Fibroblast of skin of abdomen (primary cell): ENCODE data around the gene SESN3.
A peak's percentile ranks its signal among the peaks of the same experiment; 100 is the strongest.
"Not testable (repeated sequence)": the region's sequence is repeated elsewhere in the genome, so short reads cannot be mapped to it uniquely, and the experiment has no call there.

Source experiments
- DNase-seq: peaks from one replicate; pipeline ENCODE4 v3.0.0-alpha.2; 2013

SESN3 gene

DNA sequence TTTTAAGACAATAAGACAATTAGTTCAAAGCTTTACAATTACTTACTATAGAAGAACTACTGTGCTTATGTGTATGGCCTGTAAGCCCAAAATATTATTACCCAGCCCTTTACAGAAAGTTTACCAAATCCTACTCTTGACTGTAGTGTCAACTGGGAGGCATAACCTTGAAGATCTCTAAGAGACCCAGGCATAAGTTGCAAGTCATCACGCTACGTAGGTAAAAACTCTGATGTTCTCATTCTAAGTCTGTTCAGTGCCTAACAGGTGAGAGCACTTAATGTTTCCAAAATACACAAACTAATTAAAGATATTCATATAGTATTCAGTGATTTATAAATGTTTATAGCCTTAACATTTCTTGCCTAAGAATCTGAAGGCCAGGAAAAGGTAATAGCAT lies 12.9 kb downstream of the SESN3 start:
- no peak for DNase-seq

DNA sequence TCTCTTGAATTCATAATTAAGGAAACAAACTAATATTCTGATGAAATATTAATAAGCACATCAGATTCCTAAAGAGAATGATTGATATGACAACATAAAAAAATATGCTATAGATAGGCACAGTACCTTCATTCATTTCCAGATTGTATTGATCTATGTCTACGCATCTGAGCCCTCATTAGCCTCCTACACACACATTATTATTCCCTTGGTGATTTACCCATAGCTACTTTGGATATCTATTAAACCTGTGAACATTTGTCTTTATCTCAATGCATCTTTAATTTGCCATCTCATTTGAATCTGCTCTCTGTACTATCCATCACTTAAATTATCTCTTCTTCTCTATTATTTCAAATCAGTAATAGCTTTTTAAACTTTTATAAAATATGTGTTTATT lies 18.4 kb downstream of the SESN3 start:
- DNase-seq = no peak

DNA sequence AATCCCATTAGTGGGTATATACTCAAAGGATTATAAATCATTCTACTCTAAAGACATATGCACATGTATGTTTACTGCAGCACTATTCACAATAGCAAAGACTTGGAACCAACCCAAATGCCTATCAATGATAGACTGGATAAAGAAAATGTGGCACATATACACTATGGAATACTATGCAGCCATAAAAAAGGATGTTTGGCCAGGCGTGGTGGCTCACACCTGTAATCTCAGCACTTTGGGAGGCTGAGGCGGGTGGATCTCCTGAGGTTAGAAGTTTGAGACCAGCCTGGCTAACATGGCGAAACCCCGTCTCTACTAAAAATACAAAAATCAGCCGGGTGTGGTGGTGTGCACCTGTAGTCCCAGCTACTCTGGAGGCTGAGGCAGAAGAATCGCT lies 21.5 kb downstream of the SESN3 start:
- not testable (repeated sequence) for DNase-seq

DNA sequence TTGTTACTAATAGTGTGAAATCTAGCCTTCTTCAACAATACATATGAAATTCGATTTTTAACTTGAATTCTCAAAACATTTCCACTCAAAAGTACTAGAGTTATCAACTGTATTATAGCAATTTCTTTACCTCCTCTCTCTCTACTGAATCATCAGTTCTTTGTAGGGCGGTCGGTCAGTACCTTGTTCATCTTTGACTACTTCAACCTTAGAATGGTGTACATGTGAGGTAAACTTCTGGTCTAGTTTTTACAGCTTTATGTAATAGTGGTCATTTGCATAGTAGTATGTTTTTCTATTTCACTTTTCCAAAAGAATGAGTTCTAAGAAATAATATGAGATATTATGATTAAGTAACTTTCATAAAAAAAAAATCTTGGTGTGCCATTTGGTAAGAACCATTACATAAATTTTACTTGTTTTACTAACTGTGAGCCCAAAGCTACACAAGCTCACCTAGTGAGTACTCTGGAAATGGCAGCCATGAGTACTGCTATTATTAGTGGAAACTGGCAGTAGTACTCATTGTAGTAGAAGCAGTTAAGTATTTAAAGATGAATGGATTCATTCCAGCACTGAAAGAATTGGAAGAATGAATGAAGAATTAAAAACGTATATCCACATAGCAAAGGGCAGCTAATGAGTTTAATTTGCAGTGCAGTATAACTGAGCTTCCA lies 30.1 kb downstream of the SESN3 start:
- DNase-seq = peak; percentile 1

DNA sequence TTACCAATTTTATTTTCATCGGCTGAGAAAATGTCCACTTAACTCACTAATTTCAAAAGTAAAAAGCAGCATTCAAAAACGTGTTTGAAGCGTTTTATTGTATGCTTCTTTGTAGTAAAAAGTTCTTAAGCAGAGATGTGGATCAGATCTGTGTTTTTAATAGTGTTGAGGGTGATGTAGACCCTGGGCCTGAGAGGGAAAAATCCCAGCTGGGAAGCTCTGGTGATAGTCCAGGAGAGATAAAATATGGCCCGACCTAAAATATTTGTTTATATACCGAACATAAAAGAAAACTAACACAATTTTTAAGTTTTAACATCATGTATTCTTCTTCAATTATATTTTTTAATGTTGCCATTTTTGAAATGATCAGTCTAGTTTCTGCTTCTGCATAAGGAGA lies 35.2 kb downstream of the SESN3 start:
- DNase-seq = no peak

DNA sequence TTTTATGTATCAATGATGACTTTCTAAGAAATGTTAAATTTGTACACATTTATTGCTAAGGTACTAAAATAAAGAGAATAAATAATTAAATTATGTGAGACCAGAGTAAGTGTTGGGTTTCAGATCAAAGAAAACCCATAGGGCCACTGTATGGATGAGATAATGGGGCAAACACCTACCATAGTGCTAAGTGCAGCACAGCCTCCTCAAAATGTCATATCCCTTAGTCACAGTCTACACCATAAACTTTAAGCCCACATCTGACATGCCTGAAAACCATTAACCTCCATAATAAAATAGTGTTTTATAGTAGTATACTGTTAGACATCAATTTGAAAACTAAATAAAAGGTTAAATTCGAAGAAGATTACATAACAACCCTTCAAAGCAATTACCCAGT lies 37.5 kb downstream of the SESN3 start:
- DNase-seq = no peak

DNA sequence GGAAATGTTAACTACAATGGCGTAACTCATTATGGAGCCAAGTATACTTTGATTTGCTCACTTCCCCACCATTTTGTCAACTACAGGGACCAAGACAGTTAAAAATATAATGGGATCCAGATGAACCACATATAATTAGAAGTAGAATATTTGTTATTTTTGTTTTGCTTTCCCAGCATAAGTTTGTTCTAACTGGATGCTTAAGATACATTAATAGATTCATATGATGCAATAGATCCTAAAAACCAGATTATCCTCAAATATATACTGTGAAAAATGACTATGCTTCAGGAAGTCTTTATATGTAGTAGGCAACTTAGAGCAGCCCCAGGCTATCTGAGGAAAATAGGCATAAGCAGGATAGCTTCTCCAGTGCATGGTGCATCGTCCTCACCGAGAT lies 38.3 kb downstream of the SESN3 start:
- no peak for DNase-seq

DNA sequence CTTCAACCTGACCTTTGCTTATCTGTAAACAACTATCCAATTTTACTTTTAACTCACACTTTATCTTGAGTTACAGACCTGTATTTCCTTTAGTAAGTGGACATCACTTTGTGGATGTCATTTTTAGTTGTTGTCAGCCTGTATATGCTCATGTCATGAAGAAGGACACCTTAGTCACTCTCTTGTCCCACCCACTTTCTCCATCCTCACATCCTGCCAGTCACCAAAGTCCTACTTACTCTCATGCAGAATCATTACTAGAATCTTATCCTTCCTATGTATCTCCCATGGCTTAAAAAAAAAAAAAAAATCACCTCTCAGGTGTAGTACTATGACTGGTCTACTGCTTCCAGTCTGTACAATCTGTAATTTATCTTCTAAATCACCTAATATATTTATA lies 43.3 kb downstream of the SESN3 start:
- DNase-seq = no peak

DNA sequence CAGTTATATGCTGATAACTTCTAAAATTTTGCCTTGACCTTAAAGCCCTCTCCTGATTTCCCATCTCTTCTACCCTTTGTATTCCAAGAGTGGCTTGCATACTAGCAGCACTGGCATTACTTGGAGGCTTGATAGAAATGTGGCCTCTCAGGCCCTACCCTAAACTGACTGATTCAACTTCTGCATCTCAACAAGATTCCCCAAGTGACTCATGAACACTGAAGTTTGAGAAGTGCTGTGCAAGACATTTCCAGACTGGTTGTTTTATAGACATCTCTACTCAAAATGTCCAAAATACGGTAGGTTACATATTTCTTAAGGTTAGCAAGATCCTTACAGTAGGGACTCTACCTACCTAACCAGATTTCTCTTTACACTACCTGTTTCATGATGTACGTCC lies 48.6 kb downstream of the SESN3 start:
- DNase-seq = no peak

DNA sequence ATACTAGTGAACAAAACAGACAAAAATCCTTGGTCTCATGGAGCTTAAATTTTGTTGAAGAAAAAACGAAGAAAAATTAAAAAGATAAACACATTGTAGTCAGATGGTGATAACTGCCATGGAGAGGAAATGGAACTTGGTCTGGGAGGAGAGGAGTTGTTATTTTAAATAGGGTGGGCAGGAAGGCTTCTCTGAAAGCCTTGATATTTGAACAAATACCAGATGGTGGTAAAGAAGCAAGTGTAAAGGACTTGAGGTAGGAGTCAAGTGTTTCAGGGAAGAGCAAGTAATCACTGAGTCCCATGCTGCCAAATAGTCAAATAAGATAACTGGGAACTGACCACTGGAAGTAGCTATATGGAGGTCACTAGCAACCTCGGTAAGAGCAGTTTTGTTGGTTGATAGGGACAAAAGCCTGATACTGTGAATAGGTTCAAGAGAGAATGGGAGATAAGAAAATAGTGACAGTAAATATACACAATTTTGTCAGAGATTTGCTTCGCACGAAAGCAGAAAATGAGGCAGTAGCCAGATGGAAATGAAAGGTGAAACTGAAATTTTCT lies 55.1 kb downstream of the SESN3 start:
- no peak for DNase-seq

DNA sequence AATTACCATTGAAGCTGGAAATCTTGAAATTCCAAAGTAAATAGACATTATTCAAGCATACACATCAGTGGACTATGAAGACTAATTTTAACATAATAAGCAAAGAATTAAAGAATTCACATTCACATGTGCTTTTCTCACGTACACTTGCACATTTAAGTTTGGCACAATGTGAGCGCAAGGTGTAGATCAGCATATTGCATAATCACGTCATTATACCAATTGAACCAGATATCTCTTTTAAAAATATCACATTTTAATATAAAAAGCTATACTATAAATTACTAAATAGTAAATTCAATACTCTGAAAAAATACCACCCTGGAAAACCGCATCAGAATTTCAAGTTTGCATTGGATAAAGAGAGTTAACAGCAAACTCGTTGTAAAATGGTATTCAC lies 60.7 kb downstream of the SESN3 start:
- no peak for DNase-seq

DNA sequence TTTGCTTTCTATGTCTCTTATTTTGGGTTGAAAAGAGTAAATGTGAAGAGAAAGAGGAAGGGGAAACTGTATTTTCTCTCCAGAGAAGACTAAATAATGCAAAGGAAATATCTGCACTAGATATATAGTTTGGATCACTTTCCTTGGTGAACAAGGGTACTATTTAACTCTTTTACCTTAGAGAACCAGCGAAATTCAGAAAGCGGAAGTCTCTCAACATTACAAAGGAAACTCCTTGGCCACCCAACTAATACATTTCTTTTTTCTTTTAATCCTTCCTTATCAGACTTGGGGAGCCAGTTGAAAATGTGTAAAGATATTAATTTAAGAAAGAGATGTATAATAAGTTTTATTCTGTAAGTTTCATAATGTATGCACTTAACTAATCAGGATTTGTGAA lies 64.2 kb downstream of the SESN3 start:
- no peak for DNase-seq

DNA sequence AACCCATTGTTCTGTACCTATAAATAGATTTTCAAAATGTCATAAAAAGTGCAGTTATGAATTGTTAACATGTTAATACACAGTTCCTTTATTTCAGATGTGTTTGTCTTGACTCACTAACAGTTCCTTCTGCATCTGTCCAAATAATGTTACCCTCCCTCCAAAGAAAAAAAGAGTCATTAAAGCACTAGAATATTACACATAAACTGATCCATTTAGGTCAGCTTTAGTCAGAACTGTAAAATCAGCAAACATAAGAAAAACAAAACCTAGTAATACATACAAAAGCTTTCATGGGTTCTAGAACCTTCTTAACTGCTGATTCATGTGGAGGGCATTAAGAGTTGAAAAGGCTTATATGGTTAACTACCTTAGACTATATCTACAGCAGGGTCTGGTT lies 65.4 kb downstream of the SESN3 start:
- DNase-seq = no peak

DNA sequence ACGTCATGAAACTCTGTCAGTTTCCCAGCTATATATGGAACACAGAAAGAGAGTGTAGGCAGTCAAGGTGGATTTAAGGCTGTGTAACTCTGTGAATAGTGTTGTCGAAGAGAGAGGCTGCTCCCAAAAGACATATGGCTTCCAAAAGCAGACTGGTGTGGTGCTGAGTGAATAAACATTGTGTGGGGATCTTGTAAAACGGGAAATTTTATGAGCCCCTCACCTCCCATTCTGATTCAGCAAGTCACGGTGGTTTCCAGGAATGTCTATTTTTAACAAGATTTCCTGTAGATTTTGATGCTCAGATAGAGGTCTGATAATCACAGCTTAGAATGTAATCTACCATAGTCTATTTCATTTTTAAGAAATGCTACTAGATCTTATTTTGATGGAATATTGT lies 67.9 kb downstream of the SESN3 start:
- DNase-seq = no peak

DNA sequence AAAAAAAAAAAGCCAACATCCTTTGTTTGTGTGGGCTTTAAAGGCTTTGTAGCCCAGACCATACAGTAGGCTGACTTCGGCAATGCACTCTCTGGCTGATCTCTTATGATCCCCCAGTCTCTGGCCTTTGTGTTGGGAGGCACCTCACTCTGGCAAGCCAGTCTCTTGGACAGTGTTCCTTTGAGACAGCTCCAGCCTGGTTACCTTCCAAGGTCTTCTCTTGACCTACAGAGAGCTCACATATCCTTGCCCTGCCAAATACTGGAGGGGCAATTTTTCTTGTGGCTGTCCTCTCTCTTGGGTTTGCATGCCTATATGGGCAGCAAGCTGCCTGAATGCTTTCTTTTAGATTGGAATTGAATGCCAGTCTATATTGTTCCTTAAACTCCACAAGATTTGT lies 69.8 kb downstream of the SESN3 start:
- DNase-seq = no peak

DNA sequence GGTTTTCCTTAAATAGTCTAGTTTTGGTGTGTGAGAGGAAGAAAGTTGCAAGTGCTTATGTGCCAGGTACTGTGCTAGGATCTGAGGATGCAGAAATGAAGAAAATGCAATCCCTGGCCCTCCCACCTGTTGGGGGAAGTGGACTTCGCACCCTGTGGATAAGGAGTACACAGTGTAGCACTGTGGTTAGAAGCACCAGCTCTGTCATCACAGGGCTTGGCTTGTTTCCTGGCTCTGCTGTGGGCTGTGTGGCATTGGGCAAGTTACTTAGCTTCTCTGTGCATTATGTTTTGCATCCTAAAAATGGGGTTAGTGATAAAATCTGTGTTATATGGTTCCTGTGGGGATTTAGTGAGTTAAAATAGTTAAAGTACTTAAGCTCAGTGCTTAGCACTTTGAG lies 73.2 kb downstream of the SESN3 start:
- no peak for DNase-seq

DNA sequence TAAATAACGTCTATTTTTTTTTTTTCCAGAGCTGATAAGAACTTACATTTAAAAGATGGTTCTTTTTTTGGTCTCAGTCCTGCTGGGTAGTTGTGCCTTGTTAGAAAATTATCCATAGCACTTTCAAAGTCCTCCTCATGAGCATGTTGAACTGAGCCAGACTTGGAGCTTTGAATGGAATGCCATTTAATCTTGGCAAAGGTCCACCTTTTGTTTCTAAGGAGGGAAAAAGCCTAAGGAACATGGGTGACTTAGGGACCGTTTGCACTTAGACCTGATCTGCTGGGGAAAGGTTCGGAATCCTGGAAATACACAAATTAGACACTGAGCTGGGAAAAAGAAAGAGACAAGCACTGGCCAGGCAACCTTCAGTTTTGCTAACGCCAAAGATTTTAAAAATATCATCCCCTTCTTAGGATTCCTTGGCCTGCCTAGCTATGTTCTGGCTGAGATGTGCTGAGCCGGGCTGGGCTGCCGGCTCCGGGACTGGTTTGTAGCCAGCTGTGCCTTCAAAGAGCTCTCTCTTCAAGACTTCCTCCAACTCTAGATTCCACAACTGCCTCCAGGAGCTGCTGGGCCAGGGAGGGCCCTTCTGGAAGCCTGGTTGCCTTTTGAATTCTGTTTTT lies 74.0 kb downstream of the SESN3 start:
- DNase-seq = peak; percentile 25

DNA sequence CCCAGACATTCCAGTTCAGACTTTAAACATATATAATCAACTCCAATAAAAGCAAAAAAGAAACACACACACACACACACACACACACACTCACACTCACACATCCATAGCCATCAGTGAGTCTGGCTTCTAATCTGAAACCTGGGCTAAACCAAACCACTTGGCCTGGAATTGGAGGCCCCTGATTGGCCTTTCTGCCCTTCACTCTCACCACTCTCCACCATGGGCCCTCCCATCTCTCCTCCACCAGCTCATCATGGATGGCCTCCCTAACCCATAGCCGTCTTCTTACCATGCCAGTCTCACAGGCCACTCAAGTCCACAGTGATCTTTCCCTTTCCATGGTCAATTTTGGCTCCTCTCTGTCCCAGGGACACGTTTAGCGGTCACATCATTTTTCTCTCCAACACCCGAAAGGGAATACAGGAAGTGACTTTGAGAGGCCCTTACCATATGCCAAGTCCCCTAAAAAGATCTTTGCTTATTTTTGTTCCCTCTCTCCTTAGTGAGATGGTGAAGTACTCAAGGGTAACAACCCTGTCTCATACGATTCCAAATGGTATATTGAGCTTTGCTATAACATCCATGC lies 74.8 kb downstream of the SESN3 start:
- no peak for DNase-seq

DNA sequence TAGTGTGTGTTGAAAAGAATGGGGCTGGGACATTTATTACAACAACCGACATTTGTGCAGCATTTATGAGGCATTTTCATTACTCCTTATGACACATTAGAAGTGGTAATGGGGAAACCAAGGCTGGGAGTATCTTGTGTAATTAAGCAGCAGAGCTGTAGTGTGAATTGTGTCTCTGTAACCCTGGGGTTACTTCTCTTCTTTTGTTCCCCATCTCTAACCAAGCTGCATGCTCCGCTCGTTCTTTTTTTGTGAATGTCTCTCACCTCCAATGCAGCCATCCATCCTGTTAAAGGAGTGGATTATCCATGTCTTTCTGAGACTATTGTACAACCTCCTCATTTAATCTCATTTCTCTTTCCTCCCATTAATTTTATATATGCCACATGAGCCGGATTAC lies 75.6 kb downstream of the SESN3 start:
- DNase-seq = no peak

DNA sequence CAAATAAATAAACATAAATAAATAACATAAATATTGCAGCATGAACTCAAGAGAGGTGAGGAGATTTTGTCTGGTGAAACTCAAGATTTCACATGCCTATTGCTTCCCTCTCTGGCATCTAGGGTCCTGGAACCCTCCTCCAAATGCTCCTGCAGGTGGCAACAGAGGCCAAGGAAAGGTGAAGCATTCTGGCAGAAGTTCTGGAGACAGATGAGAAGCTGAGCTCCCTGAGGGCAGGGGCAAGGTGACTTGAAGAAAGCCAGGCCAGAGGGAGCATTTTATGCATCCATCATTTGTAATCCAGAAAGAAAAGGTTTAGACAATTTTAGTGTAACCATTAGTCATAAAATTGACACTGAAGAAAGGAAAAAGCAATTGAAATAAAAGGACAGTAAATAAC lies 76.5 kb downstream of the SESN3 start:
- DNase-seq = peak; percentile 71

DNA sequence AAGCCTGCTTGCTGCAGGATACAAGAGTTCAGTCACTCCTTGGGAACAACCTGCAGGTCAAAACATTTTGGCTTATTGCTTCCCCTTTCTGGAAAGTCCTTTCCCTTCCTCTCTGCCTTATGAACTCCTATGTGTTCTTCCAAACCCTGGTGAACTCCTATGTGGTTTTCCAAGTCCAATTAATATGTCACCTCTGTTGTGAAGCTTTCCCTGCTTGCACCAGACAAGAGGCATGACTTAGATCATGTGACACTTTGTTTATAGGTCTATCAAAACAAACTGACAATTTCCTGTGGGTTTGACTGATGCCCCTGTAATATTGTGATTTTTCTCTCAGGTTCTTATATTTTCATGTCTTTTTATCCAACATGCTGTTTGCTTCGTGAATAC lies 77.2 kb downstream of the SESN3 start:
- no peak for DNase-seq

DNA sequence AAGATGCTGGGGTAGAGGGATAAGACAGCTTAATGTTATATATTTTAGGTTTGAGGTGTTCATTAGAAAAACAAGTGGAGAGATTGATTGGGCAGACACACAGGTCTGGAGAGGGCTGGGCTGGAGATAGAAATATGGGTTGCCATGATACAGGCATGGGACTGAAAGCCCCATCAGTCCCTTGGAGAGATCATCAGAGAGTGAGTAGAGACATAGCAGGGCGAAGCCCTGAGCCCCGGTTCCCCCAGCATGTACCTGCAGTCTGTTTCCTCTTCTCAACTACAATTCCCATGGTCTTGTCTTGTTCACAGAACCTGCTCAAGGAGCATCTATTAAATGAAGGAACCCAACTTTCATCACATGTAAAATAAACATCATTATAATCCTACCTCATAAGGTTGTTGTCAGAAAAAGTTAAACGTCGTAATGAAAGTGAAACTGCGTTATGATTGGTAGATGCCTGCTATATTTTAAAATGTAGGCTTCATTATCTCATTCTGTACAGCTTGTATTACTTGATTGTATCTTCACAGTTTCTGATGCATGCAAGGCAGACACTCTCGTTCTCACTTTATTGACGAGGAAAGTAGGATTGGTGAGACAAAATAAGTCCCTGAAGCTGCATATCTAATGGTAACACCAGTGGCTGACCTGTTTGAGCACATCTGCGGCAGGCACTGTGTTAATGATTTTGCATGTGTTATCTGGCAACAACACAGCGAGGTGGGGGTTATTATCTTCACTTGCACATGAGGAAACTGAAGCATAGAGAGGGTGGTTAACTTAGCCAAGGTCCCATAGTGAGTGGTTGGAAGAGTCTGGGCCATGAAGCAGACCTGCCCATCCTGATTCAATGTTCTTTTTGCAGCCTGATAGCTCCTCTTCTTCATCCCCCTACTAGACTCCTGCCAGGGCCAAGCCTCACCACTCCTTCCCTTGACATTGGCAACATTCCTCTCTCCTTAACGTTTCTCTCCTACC lies 77.8 kb downstream of the SESN3 start:
- DNase-seq = no peak
